Suppressor macrophage treated with lipopolysaccharide for 4 hours (primary cell): Measurements from ENCODE around the gene CAMTA1.
A peak's percentile ranks its signal among the peaks of the same experiment; 100 is the strongest.

Source experiments
- DNase-seq: peaks from one replicate; pipeline ENCODE4 v3.0.0-alpha.2; 2020

Gene CAMTA1

GRCh38 chr1:7733276-7733675, 948.0 kb downstream of the CAMTA1 start:
- no peak for DNase-seq

DNA sequence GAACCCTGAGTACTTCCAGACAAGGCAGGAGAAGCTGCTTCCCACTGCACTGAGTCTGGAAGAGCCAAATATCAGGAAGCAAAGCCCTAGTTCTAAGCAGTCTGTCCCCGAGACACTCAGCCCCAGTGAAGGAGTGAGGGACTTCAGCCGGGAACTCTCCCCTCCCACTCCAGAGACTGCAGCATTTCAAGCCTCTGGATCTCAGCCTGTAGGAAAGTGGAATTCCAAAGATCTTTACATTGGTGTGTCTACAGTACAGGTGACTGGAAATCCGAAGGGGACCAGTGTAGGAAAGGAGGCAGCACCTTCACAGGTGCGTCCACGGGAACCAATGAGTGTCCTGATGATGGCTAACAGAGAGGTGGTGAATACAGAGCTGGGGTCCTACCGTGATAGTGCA, 952.8 kb downstream of the CAMTA1 start:
- no peak for DNase-seq

DNA sequence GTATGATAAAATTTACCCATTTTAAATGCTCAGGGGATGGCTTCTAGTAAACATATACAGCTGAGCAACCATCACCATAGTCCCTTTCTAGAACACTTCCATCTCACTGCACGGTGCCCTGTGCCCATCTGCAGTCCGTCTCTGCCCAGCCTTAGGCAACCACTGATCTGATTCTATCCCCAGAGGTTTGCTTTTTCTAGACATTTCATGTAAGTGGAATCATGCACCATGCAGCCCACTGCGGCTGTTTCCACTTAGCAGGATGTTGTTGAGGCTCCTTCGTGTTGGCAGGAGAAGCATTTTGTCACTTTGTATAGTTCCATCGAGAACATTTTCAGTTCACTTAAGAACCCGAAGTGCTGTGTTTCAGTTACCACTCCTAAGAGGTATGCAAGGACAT, 958.1 kb downstream of the CAMTA1 start:
- DNase-seq = no peak

DNA sequence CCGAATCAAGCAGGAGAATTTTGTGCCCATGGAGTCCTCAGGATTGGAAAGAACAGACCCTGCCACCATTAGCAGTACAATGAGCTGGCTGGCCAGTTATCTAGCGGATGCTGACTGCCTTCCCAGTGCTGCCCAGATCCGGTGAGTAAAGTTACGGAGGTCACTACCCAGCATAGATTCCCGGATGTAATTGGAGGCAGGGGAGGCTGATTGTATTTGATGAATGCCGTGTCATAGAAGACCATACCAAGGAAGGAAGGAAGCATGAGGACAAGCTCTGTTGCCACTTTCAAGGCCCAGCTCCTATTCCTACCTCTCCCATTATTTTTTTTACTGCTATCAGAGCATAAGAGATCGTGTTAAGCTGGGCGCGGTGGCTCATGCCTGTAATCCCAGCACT, 959.6 kb downstream of the CAMTA1 start:
- no peak for DNase-seq

DNA sequence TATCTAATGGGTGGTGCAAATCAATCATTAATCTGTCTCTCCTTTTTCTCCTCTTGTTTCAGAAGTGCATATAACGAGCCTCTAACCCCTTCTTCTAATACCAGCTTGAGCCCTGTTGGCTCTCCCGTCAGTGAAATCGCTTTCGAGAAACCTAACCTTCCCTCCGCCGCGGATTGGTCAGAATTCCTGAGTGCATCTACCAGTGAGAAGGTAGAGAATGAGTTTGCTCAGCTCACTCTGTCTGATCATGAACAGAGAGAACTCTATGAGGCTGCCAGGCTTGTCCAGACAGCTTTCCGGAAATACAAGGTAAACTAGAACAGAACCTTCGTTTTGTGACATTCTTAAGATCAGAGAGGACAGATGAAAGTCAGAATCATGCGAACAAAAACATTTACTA, 960.5 kb downstream of the CAMTA1 start:
- no peak for DNase-seq

- no peak for DNase-seq
Measured at GRCh38 chr1:7747605-7748004, 962.4 kb downstream of the CAMTA1 start.

GRCh38 chr1:7749126-7749525, 963.9 kb downstream of the CAMTA1 start:
- no peak for DNase-seq

GRCh38 chr1:7751174-7751573, 965.9 kb downstream of the CAMTA1 start:
- no peak for DNase-seq

GRCh38 chr1:7752512-7753417, 967.5 kb downstream of the CAMTA1 start:
- DNase-seq = peak; percentile 67

- peak; percentile 71 for DNase-seq
Measured at GRCh38 chr1:7753641-7754040, 968.4 kb downstream of the CAMTA1 start.

DNA sequence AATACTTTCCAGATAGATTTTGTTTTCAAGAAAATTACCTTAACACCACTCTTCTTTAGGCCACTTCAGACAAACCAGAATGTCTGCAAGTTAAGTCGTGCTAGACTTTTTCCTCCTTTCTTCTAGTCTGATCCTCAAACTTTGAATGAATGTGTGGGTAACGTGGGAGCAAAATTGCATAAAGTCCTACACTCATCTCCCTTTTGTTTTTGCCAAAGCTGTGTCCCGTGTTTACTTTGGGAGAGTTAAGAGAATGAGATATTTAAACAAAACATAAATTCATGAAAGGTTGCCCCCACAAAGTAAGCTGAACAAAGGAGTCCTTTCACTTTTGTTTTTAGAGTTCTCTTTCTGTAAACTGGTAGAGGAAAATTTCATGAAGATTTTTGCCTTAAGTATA, 969.0 kb downstream of the CAMTA1 start:
- no peak for DNase-seq

DNA sequence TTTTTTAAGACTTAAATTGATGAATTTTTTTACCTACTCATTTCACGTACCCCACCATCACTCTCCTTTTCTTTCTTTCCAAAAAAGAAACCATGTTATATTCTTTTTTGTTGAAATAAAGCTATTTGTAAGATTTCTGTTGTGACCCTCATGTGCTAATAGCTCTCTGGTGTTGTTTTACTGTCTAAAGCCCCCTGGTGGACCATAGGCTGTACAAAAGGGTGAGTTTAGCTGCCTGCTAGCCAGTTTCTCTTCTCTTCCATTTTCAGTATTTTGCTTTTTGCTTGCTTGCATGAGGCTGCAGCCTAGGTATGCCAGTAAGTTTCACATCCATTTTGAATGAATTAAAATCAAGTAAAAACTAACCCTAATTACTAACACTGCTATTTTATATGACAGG, 970.2 kb downstream of the CAMTA1 start:
- DNase-seq = no peak

GRCh38 chr1:7760245-7760644, 975.0 kb downstream of the CAMTA1 start:
- DNase-seq = no peak

- DNase-seq = no peak
Measured at GRCh38 chr1:7761103-7761502, 975.8 kb downstream of the CAMTA1 start.

GRCh38 chr1:7767176-7767575, 981.9 kb downstream of the CAMTA1 start:
- no peak for DNase-seq

- no peak for DNase-seq
Measured at GRCh38 chr1:7768583-7768982, 983.3 kb downstream of the CAMTA1 start.

- no peak for DNase-seq
Measured at GRCh38 chr1:7769673-7770412, 984.6 kb downstream of the CAMTA1 start.

- DNase-seq = peak; percentile 83
Measured at GRCh38 chr1:7770669-7770996, 985.4 kb downstream of the CAMTA1 start.

- peak; percentile 96 for DNase-seq
Measured at GRCh38 chr1:7770997-7771822, 986.0 kb downstream of the CAMTA1 start, which contains the start of gene VAMP3. TSS of gene VAMP3 (plus strand) at chr1:7771296. CDS start at chr1:7771384, 88 bp downstream.

- no peak for DNase-seq
Measured at GRCh38 chr1:7771823-7772299, 986.6 kb downstream of the CAMTA1 start.

DNA sequence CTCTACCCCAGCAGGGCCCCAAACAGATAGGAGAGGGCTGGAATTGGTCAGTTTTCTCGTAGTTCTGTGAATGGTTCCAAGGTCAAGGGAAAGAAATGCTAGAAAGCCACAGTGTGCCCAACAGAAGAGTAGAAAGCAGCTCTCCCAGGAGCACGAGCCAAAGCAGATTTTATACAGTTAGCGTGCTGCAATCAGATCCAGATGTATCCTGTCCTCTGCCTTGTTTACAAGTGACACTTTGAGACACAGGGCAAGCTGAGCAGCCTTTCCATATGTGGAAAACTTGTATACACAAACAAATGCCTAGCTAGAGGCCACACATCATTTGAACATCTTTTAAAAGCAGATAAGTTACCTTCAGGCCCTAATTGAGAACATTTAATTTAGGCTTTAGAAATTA, 992.3 kb downstream of the CAMTA1 start:
- DNase-seq = no peak

- no peak for DNase-seq
Measured at GRCh38 chr1:7778133-7778628, 992.9 kb downstream of the CAMTA1 start.

- no peak for DNase-seq
Measured at GRCh38 chr1:7780976-7781375, 995.7 kb downstream of the CAMTA1 start.
